WTC11 (cell line): Measurements from ENCODE around the gene CNDP1. TPM values are rescaled to one million over a fixed set of nuclear protein-coding genes. Genes with fewer than 3 reads are reported as not detected.
A peak's percentile ranks its signal among the peaks of the same experiment; 100 is the strongest.

Experiments used
- ATAC-seq: fragments of 200-7000 bp; cut with Tn5 transposase; 2 replicates; pipeline ENCODE4 v1.10.0; 2021; ENCODE audit warnings: mild to moderate bottlenecking, moderate library complexity
- CTCF ChIA-PET: fragments of 300-600 bp; sonication (Branson Sonifier 250); formaldehyde crosslinking; loops from one replicate; lab custom pipeline; 2021; ENCODE audit warnings: antibody characterized with exemption; lab: Charles Lee
- POLR2A ChIA-PET: fragments of 350-600 bp; sonication (Branson Sonifier 250); formaldehyde crosslinking; loops from one replicate; lab custom pipeline; 2021; ENCODE audit warnings: antibody characterized with exemption; lab: Charles Lee
- DNase-seq: peaks from one replicate; pipeline ENCODE4 v3.0.0; 2021; ENCODE audit warnings: low spot score
- H3K27ac Mint-ChIP-seq: 2 replicates; pipeline ENCODE4 v1.8.0; 2021; ENCODE audit warnings: mixed read lengths
- H3K27me3 Mint-ChIP-seq: 2 replicates; pipeline ENCODE4 v1.8.0; 2021; ENCODE audit warnings: low read depth, mild to moderate bottlenecking, moderate library complexity, mixed read lengths
- H3K36me3 Mint-ChIP-seq: 2 replicates; pipeline ENCODE4 v1.8.0; 2021; ENCODE audit warnings: mixed read lengths
- H3K4me1 Mint-ChIP-seq: 2 replicates; pipeline ENCODE4 v1.8.0; 2022; ENCODE audit warnings: mixed read lengths
- H3K4me3 Mint-ChIP-seq: 2 replicates; pipeline ENCODE4 v1.8.0; 2021; ENCODE audit warnings: mild to moderate bottlenecking, moderate library complexity, mixed read lengths
- H3K9me3 Mint-ChIP-seq: 2 replicates; pipeline ENCODE4 v1.8.0; 2021; ENCODE audit warnings: mixed read lengths
- AR ChIP-seq: fragments of 250-450 bp; sonication (Bioruptor Pico); IDR thresholded peaks from 2 replicates; pipeline ENCODE4 v1.9.0; 2021; ENCODE audit warnings: mild to moderate bottlenecking
- CBFB ChIP-seq: sonication (generic); formaldehyde crosslinking; IDR thresholded peaks from 2 replicates; pipeline ENCODE4 v1.8.1; 2022; ENCODE audit warnings: mild to moderate bottlenecking, low read depth, missing genetic modification reagents
- CDX4 ChIP-seq: fragments of 250-450 bp; sonication (Bioruptor Pico); IDR thresholded peaks from 2 replicates; pipeline ENCODE4 v1.9.0; 2021; ENCODE audit warnings: moderate library complexity, mild to moderate bottlenecking, inconsistent platforms, borderline replicate concordance
- CREB1 ChIP-seq: sonication (generic); formaldehyde crosslinking; IDR thresholded peaks from 2 replicates; pipeline ENCODE4 v1.8.0; 2023; ENCODE audit warnings: mild to moderate bottlenecking, missing genetic modification reagents
- ELF4 ChIP-seq: sonication (generic); formaldehyde crosslinking; IDR thresholded peaks from 2 replicates; pipeline ENCODE4 v1.8.1; 2022; ENCODE audit warnings: low read depth, mild to moderate bottlenecking, moderate library complexity, missing genetic modification reagents
- FOXK1 ChIP-seq: sonication (generic); formaldehyde crosslinking; IDR thresholded peaks from 2 replicates; pipeline ENCODE4 v1.8.0; 2022; ENCODE audit warnings: mild to moderate bottlenecking, moderate library complexity, missing genetic modification reagents
- KAT7 ChIP-seq: sonication (generic); formaldehyde crosslinking; IDR thresholded peaks from 2 replicates; pipeline ENCODE4 v1.8.1; 2023; ENCODE audit warnings: missing genetic modification reagents, mild to moderate bottlenecking, borderline replicate concordance
- MLX ChIP-seq: sonication (generic); formaldehyde crosslinking; IDR thresholded peaks from 2 replicates; pipeline ENCODE4 v1.8.1; 2023; ENCODE audit warnings: mild to moderate bottlenecking, missing genetic modification reagents, moderate library complexity
- NR1H2 ChIP-seq: sonication (generic); formaldehyde crosslinking; IDR thresholded peaks from 2 replicates; pipeline ENCODE4 v1.9.0; 2021; ENCODE audit warnings: mild to moderate bottlenecking, moderate library complexity, missing genetic modification reagents
- SMAD3 ChIP-seq: sonication (generic); formaldehyde crosslinking; IDR thresholded peaks from 2 replicates; pipeline ENCODE4 v1.8.0; 2022; ENCODE audit warnings: missing genetic modification reagents, mild to moderate bottlenecking, borderline replicate concordance
- SOX15 ChIP-seq: fragments of 250-450 bp; sonication (Bioruptor Pico); IDR thresholded peaks from 2 replicates; pipeline ENCODE4 v1.9.0; 2021; ENCODE audit warnings: mild to moderate bottlenecking
- TP53 ChIP-seq: sonication (generic); formaldehyde crosslinking; IDR thresholded peaks from 2 replicates; pipeline ENCODE4 v1.8.1; 2023; ENCODE audit warnings: mild to moderate bottlenecking, missing genetic modification reagents
- USF1 ChIP-seq: sonication (generic); formaldehyde crosslinking; IDR thresholded peaks from 2 replicates; pipeline ENCODE4 v1.8.0; 2022; ENCODE audit warnings: mild to moderate bottlenecking, missing genetic modification reagents
- ZNF263 ChIP-seq: sonication (generic); formaldehyde crosslinking; IDR thresholded peaks from 2 replicates; pipeline ENCODE4 v1.8.1; 2022; ENCODE audit warnings: low read depth, mild to moderate bottlenecking, moderate library complexity, missing genetic modification reagents
- ZNF671 ChIP-seq: fragments of 250-450 bp; sonication (Bioruptor Pico); IDR thresholded peaks from 2 replicates; pipeline ENCODE4 v1.8.0; 2021; ENCODE audit warnings: mild to moderate bottlenecking
- total RNA-seq: library from RNA; stranded (reverse); gene quantifications from 3 replicates; pipeline ENCODE4 v1.2.3, GENCODE V29; 2021
- TF ChIP-seq, protein P1 (sequence below): sonication (generic); formaldehyde crosslinking; conservative IDR thresholded peaks from 2 replicates; pipeline ENCODE4 v1.8.1; 2023; ENCODE audit warnings: mild to moderate bottlenecking, low read depth, missing genetic modification reagents, moderate library complexity
- TF ChIP-seq, protein P2 (sequence below): sonication (generic); formaldehyde crosslinking; IDR thresholded peaks from 2 replicates; pipeline ENCODE4 v1.8.1; 2022; ENCODE audit warnings: low read depth, missing genetic modification reagents, borderline replicate concordance

CNDP1 gene
- total RNA-seq, 1 experiment from 2014 or later = 0.28 TPM

- DNase-seq (no peak), ATAC-seq (no peak)
- peaks cover 18% of the 10 kb centered on the region for H3K9me3 Mint-ChIP-seq
- CTCF ChIA-PET = interaction anchor here (0.7 kb wide), 1 partner anchor 19 kb away, joined by 3 read pairs; no protein-coding TSS in a partner anchor
- POLR2A ChIA-PET = no interaction called here
- H3K27ac Mint-ChIP-seq = no peak overlapping the region
- H3K36me3 Mint-ChIP-seq = no peaks in the 10 kb centered on the region
- TF ChIP-seq ELF4 (CRISPR knock-in tag) (no peak), KAT7 (no peak), MLX (CRISPR knock-in tag) (no peak), AR (CRISPR knock-in tag) (no peak)
- TF ChIP-seq, protein P1, sequence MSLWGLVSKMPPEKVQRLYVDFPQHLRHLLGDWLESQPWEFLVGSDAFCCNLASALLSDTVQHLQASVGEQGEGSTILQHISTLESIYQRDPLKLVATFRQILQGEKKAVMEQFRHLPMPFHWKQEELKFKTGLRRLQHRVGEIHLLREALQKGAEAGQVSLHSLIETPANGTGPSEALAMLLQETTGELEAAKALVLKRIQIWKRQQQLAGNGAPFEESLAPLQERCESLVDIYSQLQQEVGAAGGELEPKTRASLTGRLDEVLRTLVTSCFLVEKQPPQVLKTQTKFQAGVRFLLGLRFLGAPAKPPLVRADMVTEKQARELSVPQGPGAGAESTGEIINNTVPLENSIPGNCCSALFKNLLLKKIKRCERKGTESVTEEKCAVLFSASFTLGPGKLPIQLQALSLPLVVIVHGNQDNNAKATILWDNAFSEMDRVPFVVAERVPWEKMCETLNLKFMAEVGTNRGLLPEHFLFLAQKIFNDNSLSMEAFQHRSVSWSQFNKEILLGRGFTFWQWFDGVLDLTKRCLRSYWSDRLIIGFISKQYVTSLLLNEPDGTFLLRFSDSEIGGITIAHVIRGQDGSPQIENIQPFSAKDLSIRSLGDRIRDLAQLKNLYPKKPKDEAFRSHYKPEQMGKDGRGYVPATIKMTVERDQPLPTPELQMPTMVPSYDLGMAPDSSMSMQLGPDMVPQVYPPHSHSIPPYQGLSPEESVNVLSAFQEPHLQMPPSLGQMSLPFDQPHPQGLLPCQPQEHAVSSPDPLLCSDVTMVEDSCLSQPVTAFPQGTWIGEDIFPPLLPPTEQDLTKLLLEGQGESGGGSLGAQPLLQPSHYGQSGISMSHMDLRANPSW (CRISPR knock-in tag) = no peak
- H3K4me3 Mint-ChIP-seq = no peak overlapping the region
- H3K27me3 Mint-ChIP-seq = no peaks in the 10 kb centered on the region; the same call in 1 of the 2 replicates
- 0 out of 2 replicates have a peak, but pooled peaks cover 4% of the 10 kb centered on the region for H3K4me1 Mint-ChIP-seq
Observed at GRCh38 chr18:74532511-74533025, 1.7 kb upstream of the CNDP1 start.

DNA sequence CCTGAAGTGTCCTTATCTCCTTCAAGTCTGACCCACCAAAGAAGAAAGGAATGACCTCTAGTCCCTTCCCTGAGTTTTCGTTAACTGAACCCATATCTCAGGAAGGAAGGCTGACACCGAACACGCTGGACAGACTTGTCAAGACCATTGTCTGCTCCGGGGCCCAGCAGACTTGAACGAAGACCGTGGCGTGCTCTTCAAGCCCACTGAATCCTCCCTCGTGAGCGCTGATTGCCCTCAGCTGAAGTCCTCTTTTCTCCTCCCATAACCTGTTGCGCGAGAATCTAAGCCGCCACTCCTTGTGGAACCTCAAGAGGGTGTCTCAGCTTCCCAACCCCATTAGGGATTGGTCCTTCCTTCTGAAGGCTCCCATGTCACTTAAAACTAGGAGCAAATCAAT lies 634 bp upstream of the CNDP1 start:
- CTCF ChIA-PET = interaction anchor here (1.0 to 2.5 kb wide), 2 partner anchors 18 to 34 kb away, joined by 4 to 20 read pairs; no protein-coding TSS in a partner anchor
- Mint-ChIP-seq H3K4me1 (0 out of 2 replicates have a peak, but pooled peaks cover 4% of the 10 kb centered on the region), H3K36me3 (no peaks in the 10 kb centered on the region), H3K27me3 (no peaks in the 10 kb centered on the region; the same call in 1 of the 2 replicates), H3K9me3 (peaks cover 18% of the 10 kb centered on the region), H3K27ac (no peak overlapping the region), H3K4me3 (no peak overlapping the region)
- POLR2A ChIA-PET = no interaction called here
- ATAC-seq = peak; percentile 72
- no peak for TF ChIP-seq ZNF263 (CRISPR knock-in tag)
- no peak for TF ChIP-seq CDX4
- TF ChIP-seq SMAD3 (CRISPR knock-in tag) = no peak
- no peak for TF ChIP-seq USF1 (CRISPR knock-in tag)
- TF ChIP-seq FOXK1 (CRISPR knock-in tag) = no peak
- DNase-seq = no peak

GRCh38 chr18:74534981-74535649 lies 815 bp downstream of the CNDP1 start:
- Mint-ChIP-seq H3K27me3 (no peaks in the 10 kb centered on the region), H3K27ac (no peak overlapping the region), H3K4me3 (no peak overlapping the region), H3K9me3 (peaks cover 18% of the 10 kb centered on the region), H3K36me3 (no peaks in the 10 kb centered on the region), H3K4me1 (0 out of 2 replicates have a peak, but pooled peaks cover 4% of the 10 kb centered on the region)
- ATAC-seq = no peak
- DNase-seq = no peak
- CTCF ChIA-PET = interaction anchor here (2.5 kb wide), 1 partner anchor 17 kb away, joined by 20 read pairs; no protein-coding TSS in a partner anchor
- POLR2A ChIA-PET = no interaction called here
- TF ChIP-seq SOX15 = no peak
- TF ChIP-seq, protein P1 (CRISPR knock-in tag) = no peak
- no peak for TF ChIP-seq TP53 (CRISPR knock-in tag)
- no peak for TF ChIP-seq ZNF671
- TF ChIP-seq CREB1 = no peak
- TF ChIP-seq NR1H2 (CRISPR knock-in tag) = no peak
- TF ChIP-seq CBFB = no peak
- TF ChIP-seq, protein P2, sequence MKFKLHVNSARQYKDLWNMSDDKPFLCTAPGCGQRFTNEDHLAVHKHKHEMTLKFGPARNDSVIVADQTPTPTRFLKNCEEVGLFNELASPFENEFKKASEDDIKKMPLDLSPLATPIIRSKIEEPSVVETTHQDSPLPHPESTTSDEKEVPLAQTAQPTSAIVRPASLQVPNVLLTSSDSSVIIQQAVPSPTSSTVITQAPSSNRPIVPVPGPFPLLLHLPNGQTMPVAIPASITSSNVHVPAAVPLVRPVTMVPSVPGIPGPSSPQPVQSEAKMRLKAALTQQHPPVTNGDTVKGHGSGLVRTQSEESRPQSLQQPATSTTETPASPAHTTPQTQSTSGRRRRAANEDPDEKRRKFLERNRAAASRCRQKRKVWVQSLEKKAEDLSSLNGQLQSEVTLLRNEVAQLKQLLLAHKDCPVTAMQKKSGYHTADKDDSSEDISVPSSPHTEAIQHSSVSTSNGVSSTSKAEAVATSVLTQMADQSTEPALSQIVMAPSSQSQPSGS (CRISPR knock-in tag) = no peak
- no peak for TF ChIP-seq SMAD3 (CRISPR knock-in tag)
